Activated effector memory CD4-positive, alpha-beta T cell treated with anti-CD3 and anti-CD28 coated beads, Interleukin-2, amount 50 U/mL, for 16 hours (primary cell): Measurements from ENCODE around the gene CRABP1.

Source experiments
- DNase-seq: peaks from one replicate; pipeline ENCODE4 v3.0.0-alpha.2; 2020

The CRABP1 gene

DNA sequence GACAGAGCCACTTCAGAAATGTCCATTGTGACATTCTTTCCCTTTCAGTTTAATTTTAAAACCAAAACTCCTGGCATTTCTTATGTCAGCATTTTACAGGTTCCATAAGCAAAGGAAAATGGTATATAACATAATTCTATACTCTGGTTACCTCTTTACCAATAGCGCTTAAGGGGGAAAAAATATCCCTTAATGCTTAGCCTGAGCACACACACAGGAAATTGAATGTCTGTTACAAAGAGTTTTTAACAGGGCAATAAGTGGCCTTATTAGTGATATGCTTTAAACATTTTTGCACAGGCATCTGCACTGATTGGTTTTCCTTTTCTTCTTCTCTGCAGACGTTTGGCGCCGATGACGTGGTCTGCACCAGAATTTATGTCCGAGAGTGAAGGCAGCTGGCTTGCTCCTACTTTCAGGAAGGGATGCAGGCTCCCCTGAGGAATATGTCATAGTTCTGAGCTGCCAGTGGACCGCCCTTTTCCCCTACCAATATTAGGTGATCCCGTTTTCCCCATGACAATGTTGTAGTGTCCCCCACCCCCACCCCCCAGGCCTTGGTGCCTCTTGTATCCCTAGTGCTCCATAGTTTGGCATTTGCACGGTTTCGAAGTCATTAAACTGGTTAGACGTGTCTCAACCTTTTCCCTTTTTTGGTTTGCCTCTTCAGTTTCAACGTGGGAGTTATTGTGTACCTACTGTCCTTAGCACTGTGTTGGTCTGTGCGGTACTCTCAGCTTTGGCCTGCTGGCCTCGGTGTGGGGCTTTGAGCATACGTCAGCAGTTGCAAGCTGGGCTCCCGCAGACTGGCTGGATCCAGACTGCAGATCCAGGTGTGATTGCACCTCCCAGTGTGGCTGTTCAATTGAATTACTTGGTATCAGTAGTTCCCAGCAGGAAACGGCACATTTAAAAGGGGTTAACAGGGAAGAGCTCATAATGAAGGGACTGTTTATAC, 7.7 kb downstream of the CRABP1 start:
- no peak for DNase-seq

DNA sequence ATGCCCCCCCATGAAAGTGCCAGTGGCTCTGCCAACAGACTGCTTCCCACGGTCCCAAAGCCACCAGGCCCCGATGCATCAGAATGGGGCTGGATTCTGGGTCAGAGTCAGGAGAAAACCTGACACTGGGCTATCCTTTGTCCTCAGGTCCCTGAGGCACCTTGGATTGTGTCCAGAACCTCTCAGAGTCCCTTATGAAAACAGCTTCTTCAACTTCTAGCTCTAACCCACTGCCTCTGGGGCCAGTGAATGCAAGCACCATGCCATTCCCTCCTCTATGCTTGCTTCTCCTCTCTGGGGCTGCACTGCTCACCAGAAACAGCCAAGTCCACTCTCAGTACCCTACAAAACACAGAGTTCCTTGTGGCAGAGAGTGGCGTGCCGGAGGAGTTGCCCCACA, 9.9 kb downstream of the CRABP1 start:
- no peak for DNase-seq

DNA sequence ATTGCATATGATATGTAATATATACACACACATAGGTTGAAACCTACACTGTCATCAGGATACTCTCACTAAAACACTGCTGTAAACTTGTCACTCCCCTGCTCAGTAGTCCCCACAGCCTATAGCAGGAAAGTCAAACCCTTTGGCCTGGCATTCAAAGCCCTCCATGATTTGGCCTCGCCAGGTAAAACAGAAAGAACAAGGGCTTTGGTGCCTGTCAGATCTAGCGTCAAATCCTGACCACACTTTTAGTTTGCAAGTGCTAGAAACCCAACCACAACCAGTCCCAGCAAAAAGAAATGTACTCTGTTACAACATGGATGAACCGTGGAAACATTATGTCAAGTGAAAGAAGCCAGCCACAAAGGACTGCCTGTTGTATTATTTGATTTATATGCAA, 11.4 kb downstream of the CRABP1 start:
- DNase-seq, result no peak

DNA sequence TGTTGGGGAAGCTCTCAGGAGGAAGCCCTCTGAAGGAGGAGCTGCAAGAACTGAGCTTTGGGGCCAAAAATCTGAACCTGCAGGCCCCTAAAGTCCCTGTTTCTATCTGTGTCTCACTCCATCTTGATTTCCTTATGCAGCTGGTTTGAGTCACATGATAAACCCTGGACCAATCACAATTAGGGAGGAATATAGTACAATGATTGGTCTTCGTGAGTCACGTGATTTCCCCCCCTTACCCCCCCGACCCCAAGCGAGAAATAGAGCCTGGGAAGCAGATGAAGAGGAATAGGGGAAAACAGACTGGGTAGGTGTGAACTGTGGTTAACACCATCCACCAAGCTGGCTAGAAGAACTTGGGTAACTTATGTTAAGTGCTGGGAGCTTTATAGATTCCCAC, 12.9 kb downstream of the CRABP1 start:
- DNase-seq, result no peak

DNA sequence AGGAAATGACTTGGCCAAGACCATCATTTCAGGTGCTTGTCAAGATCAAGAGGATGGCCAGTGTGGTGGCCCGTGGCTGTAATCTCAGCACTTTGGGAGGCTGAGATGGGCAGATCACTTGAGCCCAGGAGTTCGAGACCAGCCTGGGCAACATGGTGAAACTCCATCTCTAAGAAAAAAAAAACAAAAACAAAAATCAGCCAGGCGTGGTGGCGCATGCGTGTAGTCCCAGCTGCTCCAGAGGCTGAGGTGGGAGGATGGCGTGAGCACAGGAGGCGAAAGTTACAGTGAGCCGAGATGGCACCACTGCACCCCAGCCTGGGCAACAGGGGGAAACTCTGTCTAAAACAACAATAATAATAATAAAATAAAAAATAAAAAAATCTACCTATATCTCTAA, 15.0 kb downstream of the CRABP1 start:
- DNase-seq, result no peak

DNA sequence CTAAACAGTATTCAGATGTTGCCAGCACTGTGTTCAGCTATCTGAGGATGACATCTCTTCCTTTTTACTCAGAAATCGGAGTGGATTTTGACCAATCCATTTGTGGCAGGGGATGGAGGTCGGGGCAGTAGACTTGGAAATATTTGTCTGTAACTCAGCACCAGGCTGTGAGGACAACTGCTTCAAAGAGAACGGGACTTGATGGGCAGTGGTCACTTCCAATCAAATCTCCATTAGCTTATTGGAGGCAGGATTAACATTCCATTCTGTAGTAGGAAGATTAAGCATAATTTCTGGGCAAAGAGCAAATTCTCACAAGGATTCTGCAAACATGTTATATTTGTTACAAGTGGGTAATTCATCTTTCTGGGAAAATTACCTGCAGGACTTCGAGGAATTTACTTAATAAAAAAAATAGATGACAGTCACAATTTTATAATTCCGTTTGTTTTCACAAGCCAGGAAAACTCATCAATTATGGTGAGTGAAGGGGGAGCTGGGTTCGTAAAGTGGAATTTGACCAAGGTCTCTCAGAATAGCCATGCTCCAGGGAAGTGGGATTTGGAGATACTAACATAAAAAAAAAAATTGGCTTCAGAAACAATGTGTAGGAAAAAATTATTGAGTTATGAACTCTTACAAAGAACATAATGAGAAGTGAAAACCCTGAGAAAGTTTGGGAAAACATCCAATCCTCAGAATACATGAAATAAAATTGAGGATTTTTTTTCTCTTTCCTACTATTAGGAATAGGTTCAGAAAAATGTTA, 18.1 kb downstream of the CRABP1 start:
- no peak for DNase-seq

DNA sequence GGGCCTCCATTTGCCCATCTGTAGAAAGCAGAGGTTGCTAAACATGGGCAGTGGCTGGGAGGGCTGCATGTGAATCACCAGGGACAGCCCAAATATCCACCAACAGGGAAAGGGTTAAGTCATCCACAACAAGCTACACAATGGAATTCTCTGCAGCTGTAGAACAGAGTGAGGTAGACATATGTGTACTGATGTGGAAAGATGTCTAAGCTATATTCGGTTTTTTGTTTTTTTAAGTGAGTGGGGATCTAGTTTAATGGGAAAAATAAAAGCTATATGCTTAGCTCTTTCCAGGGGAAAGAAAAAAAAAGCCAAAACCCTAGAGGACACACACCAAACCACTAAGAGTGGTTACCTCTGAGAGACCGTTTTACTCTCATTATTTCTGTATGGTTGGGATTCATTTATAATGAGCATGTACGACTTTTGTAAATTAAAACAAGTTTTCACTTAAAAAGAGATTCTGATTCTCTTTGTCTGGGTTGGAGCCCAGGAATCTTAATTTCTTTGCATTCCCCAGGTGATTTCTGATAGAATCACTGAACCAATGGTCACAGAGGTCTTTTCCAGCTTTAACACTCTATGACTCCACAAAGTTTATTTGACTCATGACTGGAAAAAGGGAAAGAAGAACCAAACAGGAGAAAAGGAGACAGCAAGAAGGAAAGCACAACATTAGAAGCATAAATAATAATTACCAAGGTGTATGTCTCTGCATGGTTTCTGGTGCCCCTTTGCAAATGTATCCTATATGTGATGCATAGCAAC, 19.1 kb downstream of the CRABP1 start:
- no peak for DNase-seq

DNA sequence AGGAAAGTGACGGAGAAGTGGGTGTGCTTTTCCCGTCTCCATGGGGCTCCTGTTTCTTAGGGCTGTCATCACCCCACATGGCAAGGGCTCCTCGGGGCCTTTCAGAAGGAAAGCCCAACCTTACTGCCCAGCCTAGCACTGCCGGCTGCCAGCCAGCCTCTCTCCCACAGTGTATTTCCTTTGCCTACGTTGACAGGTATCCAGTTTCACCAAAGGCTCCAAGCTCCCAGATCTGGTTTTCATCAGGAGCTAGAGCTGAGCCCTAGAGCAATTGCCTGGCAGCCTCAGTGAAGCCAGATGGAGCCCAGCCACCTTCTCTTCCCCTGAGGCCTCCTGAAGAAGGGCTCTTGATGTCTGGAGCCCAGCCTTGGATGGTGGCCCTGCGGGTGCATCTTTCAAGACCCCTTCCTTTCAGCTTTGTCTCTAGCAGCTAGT, 20.2 kb downstream of the CRABP1 start:
- DNase-seq, result no peak

DNA sequence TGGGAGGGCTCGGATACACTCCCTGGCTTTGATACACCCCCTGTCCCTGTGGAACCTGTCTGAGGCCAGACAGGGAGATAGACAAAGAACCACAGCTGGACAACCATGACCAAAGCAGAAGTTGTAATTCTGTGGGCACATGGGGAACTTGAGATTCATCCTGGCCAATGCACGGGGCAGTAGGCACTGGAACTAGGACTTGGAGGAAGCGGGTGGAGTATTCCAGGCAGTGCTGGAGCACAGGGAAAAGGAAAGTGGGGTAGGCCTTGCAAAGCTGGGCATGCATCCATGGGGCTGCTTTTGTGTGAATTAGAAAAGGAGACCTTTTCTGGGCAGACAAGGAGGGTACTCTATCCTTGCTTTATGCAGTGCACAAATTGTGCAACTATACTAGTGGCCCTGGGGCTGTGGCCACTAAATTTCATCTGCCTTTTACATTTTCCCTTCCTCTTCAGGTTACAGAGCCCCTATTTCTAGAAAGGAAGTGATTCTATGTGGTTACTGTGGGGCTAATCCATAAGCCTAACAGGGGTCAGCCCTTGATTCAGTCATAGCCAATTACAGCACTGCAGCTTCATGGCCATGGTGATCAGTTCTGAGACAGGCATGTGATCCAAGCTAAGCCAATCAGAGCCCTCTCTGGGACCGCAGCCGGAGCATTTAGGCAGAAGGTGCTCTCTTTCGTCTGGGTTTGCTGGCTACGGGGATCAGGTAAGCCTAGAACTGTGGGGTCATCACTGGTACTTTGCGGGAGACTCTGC, 21.0 kb downstream of the CRABP1 start:
- DNase-seq, result no peak

DNA sequence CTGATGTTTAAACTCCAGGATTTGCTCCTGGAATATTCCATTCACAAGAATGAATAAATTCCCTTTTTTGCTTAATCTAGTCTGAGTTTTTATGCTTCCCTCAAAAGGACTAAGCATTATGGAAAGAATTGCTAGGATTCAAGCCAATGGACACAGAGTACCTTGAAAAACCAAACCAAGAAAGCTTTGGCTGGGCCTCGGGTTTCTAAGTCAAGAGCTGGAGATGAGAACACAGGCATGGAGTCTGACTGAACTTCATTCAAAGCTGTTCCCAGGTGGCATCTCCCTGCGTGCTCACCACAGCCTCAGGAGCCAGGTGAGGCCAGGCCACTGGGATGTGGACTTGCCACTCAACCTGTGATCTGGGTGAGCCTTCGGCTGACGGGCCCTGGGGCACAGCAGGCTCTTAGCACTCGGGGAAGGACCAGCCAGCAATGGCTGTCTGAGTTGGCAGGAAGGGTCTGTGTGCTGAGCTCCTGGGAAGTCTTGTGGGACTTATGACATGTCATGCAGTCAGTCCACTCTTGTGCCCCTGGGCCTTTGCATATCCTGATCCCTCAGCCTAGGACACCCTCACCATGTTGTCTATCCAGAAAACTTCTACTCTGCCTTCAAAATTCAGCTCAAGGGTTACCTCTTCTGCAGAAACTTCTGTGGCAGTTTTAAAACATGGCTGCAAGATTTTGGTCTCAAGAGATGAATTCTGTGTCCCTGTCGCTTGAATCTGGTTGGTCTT, 21.8 kb downstream of the CRABP1 start:
- DNase-seq, result no peak

DNA sequence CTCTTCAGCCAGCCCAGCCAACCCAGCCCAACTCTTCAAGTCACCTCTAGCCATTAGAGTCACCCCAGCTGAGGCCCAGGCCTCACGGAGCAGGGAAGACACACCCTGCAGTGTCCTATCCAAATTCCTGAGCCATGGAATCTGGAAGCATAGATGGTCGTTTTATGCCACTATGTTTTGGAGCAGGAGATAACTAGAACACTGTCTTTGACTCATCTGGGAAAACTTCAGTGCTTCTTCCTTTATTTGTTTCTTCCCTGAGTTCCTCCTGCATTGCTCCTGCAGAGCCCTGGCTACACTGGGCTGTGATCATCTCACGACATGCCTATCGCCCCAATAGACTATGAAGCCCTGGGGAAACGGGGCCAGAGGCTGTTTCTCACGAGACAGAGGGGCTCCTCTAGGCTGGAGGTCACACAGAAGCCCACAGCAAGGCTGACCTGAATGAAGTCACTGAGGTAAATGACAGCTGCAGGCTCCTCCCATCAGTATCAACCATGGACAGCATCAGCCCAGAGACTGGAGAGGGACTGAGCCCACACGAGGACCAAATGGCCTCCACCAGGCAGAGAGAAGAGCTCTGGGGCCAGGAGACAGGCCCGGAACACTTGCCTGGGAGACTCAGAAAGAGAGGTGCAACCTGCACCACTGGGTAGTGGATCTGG, 22.7 kb downstream of the CRABP1 start:
- DNase-seq, result no peak

DNA sequence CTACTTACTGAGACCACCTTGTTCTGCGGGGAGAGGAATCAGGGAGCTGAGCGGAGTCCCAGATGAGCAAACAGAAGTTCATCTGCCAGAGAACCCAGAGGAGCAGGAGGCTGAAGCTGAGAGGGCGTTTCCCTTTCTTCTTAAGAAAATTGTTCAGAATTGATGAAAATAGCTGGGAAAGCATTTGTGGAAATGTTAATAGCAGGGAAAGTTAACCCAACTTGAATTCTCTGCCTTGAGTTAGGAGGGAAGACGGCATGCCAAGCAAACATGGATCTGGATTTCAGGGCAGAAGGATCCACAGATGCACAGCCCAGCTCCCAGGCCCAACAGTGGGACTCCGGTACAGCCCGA, 23.2 kb downstream of the CRABP1 start:
- no peak for DNase-seq

DNA sequence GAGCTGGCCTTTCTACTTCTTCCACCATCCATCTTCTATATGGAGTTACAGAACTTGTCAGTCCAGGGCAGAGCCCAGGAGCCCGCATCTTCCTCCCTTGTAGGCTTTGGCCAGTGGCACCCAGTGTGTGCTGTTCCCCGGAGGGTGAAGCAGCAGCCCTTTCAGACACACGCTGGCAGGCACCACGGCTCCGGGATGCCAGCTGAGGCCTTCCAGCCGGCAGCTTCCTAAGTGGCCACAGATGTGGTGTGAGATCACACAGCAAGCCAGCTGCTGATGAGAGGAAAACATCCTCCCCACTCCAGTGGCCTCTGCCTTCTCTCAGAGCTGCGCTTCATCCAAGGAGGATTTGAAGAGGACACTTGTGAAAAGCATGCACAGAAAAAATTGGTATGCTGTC, 24.1 kb downstream of the CRABP1 start:
- no peak for DNase-seq

DNA sequence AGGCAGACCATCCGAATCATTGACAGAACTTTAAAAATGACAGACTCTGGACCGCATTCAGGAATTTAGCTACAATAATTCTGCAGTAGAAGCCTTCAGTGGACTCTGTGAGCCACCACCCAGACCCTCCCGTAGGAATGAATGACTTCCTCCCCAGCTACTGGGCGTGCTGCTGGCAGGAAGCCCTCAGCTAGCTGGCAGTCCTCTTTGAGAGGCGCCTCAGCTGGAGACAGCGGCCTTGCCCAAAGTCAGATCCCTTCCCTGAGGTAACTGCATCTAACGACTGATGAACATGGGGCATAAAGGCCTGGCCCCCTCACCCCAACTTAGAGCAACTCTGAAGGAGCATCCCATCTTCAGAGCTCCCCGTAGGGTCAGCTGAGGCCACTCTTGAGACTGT, 25.8 kb downstream of the CRABP1 start:
- DNase-seq, result no peak

DNA sequence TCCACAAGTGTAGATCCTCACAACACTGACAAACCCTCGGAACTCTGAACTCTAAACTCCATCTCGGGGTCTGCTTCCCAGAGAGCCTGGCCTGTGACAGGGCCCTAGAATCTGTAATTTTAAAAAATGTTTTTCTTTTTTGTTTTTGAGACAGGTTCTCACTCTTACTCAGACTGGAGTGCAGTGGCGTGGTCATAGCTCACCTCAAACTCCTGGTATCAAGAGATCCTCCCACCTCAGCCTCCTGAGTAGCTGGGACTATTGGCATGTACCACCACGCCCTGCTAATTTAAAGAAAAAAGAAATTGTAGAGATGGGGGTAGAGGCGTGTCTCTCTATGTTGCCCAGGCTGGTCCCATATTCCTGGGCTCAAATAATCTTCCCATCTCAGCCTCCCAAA, 26.2 kb downstream of the CRABP1 start:
- DNase-seq, result no peak

DNA sequence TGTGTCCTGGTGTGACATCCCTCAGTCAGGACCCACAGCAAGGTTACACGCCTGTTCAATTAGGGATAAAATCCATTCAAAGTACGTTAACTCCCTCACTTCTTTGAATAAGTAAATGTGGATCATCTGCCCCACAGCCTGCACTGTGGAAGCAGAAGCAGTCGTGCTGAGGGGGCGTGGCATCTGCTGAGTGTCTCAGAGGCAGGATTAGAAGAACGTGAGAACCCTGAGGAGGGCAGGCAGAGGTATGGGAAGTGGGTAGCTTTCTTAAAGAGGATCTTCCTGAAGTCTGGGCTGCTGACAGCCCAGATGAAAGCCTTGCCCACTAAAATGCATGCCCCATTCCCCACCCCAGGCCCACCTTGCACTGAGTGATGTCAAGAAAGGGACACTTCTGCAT, 28.5 kb downstream of the CRABP1 start:
- no peak for DNase-seq

DNA sequence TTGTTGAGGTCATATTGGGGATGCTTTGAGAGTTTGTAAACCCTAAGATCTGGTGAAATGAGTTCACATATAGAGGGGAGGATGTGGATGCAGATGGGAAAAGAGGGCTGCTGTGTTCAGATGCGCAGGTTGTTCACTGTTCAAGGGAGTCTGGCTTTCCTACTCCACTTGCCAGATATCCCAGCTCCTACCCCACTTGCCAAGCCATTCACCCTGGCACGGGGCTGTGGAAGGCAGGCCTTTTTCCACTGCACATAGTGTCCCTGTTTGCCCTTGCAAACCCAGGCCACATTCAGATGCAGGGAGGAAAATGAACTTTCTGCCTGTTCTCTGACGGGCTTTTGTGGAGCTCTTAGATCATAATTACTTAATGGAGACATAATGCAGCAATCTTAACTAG, 29.0 kb downstream of the CRABP1 start:
- no peak for DNase-seq

DNA sequence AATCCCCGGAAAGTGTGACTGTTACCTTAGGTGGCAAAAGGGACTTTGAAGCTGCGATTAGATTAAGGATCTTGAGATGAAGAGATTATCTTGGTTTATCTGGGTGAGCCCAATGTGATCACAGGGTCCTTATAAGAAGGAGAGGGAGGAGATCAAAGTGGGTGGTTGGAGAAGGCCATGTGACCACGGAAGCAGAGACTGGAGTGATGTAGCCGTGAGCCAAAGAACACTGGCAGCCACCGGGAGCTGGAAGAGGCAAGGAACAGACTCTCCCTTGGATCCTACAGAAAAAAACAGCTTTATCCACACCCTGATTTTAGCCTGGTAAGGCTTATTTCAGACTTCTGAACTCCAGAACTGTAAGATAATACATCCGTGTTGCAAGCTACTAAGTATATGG, 29.9 kb downstream of the CRABP1 start:
- DNase-seq, result no peak

DNA sequence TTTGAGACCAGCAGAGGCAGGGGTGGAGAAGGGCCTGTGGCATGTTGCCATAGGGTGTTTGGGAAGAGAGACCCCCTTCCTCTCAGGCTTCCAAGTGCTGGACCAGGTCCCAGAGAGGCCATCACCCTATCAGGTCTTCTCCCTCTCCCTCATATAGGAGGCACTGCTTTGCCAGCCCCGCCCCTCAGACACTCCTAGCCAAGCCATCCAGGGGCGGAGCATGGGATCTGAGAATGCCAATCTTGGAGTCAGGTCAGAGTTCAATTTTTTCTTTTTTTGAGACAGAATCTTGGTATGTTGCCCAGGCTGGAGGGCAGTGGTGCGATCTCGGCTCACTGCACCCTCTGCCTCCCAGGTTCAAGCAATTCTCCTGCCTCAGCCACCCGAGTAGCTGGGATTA, 32.7 kb downstream of the CRABP1 start:
- no peak for DNase-seq

DNA sequence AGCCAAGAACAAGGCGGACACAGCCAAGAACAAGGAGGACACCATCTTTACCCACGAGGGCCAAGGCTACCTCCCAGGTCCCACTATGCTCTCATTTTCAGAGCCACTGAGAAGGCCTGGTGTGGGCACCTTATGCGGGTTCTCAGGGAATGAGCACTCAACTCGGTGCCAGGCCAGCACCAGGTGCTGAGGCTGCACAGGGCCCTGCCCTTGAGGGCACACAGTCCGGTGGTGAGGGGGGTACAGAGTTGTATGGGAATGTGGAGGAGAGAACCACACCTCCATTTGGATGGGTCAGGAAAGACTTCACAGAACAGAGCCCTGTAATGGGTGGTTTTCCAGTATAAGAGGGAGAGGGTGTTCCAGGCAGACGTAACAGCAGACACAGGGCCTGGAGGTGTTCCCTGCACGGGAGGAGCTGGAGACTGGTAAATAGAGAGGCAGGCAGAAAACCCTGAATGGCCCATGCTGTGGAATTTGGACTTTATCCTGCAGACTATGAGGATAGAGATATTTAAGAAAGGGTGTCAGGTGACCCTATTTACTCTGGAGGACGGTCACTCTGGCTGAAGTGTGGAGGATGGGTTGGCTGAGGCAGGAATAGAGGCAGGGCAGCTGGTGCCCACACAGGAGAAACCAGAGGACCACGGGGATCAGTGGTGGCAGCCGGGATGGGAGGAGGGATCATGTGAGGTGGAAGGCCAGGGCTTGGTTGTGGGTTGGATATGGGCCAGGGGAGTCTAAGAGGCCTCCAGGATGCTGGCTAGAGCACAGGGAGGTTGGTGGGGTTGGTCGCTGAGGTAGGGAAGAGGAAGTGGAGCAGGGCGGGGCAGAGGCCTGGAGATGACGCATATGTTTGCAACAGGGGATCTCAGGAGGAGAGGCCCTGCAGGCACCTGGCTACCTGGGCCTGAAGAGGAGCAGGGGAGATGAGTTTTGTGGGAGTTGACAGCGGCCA, 34.6 kb downstream of the CRABP1 start:
- no peak for DNase-seq
